RCC 7860 (cell line): ENCODE measurements around the gene AGO3.

Experiments used
- DNase-seq: peaks from one replicate; pipeline ENCODE4 v3.0.0-alpha.2; 2015; ENCODE audit warnings: low spot score
- FAIRE-seq: peaks from 2 replicates; lab custom pipeline; 2012; peaks lifted over from hg19 to GRCh38; lab: Jason Lieb, UNC

AGO3 gene

GRCh38 chr1:36119456-36119855 is 188.6 kb downstream of the AGO3 start:
- DNase-seq: no peak
- FAIRE-seq: no peak
